ENCODE results near the gene KHDRBS2.

Gene KHDRBS2

GRCh38 chr6:62174548-62174947, 111.5 kb downstream of the KHDRBS2 start:
- no peak for DNase-seq

- DNase-seq = no peak
These were observed 118.3 kb downstream of the KHDRBS2 start for GRCh38 chr6:62167736-62168135.

GRCh38 chr6:62162858-62163257, 123.2 kb downstream of the KHDRBS2 start:
- DNase-seq = no peak

- DNase-seq = no peak
These were observed 133.2 kb downstream of the KHDRBS2 start for GRCh38 chr6:62152796-62153195.

- no peak for DNase-seq
These were observed 135.9 kb downstream of the KHDRBS2 start for GRCh38 chr6:62150048-62150663.

- DNase-seq = no peak
These were observed 138.8 kb downstream of the KHDRBS2 start for GRCh38 chr6:62146954-62147853.

- DNase-seq = no peak
These were observed 156.9 kb downstream of the KHDRBS2 start for GRCh38 chr6:62129127-62129526.

GRCh38 chr6:62119401-62119800, 166.6 kb downstream of the KHDRBS2 start:
- DNase-seq = no peak

GRCh38 chr6:62103186-62103859, 182.7 kb downstream of the KHDRBS2 start:
- no peak for DNase-seq

- DNase-seq = no peak
These were observed 183.6 kb downstream of the KHDRBS2 start for GRCh38 chr6:62102387-62102786.

GRCh38 chr6:62090442-62091229, 195.4 kb downstream of the KHDRBS2 start:
- DNase-seq = no peak

- no peak for DNase-seq
These were observed 196.2 kb downstream of the KHDRBS2 start for GRCh38 chr6:62089781-62090180.

- DNase-seq = no peak
These were observed 200.0 kb downstream of the KHDRBS2 start for GRCh38 chr6:62086047-62086446.

GRCh38 chr6:62075869-62076268, 210.2 kb downstream of the KHDRBS2 start:
- DNase-seq = no peak

GRCh38 chr6:62059901-62060300, 226.1 kb downstream of the KHDRBS2 start:
- no peak for DNase-seq

- no peak for DNase-seq
These were observed 228.7 kb downstream of the KHDRBS2 start for GRCh38 chr6:62057300-62057699.

- DNase-seq = no peak
These were observed 240.5 kb downstream of the KHDRBS2 start for GRCh38 chr6:62045502-62045901.

- no peak for DNase-seq
These were observed 242.9 kb downstream of the KHDRBS2 start for GRCh38 chr6:62043084-62043483.

- DNase-seq = no peak
These were observed 243.6 kb downstream of the KHDRBS2 start for GRCh38 chr6:62042429-62042828.

- no peak for DNase-seq
These were observed 246.4 kb downstream of the KHDRBS2 start for GRCh38 chr6:62039605-62040004.

GRCh38 chr6:62037445-62037844, 248.6 kb downstream of the KHDRBS2 start:
- no peak for DNase-seq

GRCh38 chr6:62035952-62036351, 250.1 kb downstream of the KHDRBS2 start:
- no peak for DNase-seq

- DNase-seq = no peak
These were observed 272.3 kb downstream of the KHDRBS2 start for GRCh38 chr6:62013719-62014118.

Measured in NCI-H1417 treated with DMSO at 0.1 percent for 48 hours (cell line).